Measurements from ENCODE around the gene ZNF84.

DNA sequence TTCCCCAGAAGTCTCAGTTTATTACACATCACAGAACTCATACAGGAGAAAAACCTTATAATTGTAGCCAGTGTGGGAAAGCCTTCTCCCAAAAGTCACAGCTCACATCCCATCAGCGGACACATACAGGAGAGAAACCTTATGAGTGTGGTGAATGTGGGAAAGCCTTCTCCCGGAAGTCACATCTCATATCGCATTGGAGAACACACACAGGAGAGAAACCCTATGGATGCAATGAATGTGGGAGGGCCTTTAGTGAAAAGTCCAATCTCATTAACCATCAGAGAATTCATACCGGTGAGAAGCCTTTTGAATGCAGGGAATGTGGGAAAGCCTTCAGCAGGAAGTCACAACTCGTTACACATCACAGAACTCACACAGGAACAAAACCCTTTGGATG is 20.1 kb downstream of the ZNF84 start:
- TF ChIP-seq, protein P1, sequence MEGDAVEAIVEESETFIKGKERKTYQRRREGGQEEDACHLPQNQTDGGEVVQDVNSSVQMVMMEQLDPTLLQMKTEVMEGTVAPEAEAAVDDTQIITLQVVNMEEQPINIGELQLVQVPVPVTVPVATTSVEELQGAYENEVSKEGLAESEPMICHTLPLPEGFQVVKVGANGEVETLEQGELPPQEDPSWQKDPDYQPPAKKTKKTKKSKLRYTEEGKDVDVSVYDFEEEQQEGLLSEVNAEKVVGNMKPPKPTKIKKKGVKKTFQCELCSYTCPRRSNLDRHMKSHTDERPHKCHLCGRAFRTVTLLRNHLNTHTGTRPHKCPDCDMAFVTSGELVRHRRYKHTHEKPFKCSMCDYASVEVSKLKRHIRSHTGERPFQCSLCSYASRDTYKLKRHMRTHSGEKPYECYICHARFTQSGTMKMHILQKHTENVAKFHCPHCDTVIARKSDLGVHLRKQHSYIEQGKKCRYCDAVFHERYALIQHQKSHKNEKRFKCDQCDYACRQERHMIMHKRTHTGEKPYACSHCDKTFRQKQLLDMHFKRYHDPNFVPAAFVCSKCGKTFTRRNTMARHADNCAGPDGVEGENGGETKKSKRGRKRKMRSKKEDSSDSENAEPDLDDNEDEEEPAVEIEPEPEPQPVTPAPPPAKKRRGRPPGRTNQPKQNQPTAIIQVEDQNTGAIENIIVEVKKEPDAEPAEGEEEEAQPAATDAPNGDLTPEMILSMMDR (IDR thresholded peaks at IDR 0.05; ENCODE audit: control extremely low read depth in 1 of 3, insufficient read depth in 1 of 3, low read depth in 1 of 3, low read length in 3 of 3) = no peak
- TF ChIP-seq MAX (IDR thresholded peaks at IDR 0.05) = no peak

All from H1 (cell line).